Hematopoietic multipotent progenitor cell treated with erythropoietin and hydrocortisone succinate and interleukin-3 and kit ligand, for 8 days (in vitro differentiated cells): ENCODE results near the gene COL6A6.

Experiments used
- DNase-seq: peaks from one replicate; pipeline ENCODE4 v3.0.0-alpha.2; 2015

The COL6A6 gene, protein sequence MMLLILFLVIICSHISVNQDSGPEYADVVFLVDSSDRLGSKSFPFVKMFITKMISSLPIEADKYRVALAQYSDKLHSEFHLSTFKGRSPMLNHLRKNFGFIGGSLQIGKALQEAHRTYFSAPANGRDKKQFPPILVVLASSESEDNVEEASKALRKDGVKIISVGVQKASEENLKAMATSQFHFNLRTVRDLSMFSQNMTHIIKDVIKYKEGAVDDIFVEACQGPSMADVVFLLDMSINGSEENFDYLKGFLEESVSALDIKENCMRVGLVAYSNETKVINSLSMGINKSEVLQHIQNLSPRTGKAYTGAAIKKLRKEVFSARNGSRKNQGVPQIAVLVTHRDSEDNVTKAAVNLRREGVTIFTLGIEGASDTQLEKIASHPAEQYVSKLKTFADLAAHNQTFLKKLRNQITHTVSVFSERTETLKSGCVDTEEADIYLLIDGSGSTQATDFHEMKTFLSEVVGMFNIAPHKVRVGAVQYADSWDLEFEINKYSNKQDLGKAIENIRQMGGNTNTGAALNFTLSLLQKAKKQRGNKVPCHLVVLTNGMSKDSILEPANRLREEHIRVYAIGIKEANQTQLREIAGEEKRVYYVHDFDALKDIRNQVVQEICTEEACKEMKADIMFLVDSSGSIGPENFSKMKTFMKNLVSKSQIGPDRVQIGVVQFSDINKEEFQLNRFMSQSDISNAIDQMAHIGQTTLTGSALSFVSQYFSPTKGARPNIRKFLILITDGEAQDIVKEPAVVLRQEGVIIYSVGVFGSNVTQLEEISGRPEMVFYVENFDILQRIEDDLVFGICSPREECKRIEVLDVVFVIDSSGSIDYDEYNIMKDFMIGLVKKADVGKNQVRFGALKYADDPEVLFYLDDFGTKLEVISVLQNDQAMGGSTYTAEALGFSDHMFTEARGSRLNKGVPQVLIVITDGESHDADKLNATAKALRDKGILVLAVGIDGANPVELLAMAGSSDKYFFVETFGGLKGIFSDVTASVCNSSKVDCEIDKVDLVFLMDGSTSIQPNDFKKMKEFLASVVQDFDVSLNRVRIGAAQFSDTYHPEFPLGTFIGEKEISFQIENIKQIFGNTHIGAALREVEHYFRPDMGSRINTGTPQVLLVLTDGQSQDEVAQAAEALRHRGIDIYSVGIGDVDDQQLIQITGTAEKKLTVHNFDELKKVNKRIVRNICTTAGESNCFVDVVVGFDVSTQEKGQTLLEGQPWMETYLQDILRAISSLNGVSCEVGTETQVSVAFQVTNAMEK (N-terminal part only)

DNA sequence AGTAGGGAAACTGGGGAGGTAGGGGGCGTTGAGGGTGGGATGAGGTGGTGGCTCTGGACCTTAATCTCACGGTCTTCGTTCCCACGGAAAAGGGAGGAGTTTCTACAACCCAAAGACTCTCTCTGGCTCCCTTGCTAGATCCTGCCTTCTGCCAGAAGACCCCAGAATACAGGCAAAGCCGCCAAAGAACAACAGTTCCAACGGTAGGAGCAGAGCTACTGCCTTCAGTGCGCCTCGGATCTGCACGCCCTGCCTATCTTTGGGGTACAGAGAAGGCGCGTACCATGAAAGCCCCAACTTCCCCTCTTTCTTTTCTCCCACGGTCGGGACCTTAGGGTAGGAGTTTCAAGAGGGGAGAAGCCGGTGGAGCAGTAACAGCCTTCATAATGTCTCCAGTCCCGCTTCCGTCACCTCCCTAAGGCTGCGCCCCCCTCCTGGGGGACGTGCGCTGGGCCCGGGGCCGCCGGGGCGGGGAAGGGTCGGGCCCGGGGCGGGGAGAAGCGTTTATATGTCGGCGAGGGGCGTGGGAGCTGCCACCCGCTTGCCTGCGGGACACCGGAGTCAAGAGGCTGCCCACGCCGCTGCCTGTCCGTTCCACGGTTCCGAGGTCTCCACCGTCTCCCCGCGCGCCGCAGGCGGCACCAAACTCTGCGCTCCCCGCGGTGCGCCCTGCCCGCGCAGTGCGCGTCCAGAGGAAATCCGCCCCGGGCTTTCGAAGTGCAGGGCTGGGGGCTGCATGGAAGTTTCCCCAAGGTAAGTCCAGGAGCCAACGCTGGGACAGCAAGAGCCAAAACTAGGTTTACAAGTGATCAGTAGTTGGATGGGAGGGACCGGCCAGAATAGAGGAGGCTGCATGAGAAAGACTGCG, at the start of gene COL6A6:
Gene COL6A6, plus strand, starts transcription at position 533 of the 868 bp plus-strand sequence. CDS start 43,188 bp downstream, outside the sequence.
- no peak for DNase-seq

DNA sequence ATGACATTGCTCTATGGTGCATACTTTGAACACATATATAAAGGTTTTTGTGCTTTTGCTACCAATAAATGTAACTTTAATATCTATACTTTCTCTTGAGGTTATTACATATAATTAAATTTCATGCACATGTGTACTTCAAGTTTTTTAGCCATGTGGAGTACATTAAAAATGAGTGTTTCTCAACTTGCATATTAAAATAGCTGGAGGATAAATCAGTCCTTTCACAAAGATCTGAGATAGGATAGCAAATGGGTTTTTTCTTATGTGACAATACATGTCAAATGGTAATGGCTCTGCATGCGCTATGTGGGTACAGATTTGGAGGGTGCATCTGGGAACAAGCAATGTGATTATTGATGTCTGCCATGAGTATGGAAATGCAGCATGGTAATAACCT, 48.7 kb upstream of the COL6A6 start:
- no peak for DNase-seq

DNA sequence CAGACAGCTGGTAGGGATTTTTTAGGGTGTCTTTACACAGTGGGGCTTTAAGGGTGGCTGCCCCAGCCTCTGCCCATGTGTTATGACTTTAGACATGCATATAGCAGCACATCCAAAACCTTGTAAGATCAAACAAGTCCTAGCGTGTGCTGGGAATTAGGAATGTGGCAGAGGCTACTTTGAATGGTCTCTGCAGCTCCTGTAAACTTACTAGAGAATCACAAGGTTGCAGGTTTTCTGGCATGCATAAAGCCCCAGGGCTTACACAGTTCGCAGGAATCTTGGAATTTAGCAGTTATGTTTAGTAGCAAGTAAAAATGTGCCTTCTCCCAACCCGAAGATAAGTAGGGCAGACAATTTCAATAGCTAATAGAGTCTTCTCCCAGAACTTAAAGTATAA, 46.9 kb upstream of the COL6A6 start:
- DNase-seq: no peak

GRCh38 chr3:130473416-130473815, 43.6 kb upstream of the COL6A6 start:
- DNase-seq: no peak

DNA sequence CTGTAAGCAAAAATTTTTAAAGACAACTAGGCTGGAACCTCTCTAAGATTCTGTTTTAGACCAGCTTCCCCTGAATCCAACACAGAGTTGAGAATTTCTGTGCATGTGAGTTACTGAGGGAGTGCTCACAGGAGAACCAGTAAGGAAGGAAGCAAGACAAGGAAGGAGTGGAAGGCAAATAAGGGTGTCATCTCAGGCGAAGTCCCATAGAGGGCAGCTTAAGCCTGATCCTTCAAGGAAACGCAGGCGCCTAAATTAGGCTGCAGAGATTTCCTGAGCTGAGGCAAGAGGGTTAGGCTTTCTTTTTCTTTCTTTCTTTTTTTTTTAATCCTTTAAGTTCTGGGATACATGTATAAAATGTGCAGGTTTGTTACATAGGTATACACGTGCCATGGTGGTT, 36.2 kb upstream of the COL6A6 start:
- DNase-seq: peak; percentile 31

GRCh38 chr3:130488288-130488687, 28.7 kb upstream of the COL6A6 start:
- no peak for DNase-seq

DNA sequence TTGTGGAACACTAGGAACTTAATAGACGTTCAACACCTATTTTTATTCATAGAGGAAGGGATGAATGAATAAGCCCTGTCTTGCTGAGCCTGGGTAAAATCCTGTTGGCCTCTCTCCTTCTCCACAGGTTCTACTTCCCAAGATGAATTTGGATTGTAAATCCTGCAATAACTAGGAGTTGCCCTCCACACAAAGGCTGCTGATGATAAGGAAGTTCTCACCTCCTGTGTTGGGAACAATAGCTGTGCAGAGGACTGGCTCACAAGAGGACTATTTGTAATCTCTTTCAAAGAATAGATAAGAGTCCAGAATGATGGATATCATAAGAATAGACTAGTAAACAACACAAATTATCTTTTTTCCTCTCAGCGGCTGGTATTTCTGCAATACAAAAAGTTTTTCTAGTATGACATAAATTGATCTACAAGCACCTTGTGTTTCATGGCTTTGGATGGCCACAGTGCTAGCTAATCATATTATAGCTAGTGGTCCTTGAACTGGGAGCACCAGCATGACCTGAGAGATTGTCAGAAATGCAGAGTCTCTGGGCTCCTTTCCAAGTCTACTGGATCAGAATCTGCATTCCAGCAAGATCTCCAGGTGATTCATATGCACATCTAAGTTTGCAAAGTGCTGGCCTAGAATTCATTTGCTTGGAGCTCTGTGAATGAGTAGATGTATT, 28.1 kb upstream of the COL6A6 start:
- no peak for DNase-seq

GRCh38 chr3:130490241-130490640, 26.7 kb upstream of the COL6A6 start:
- DNase-seq: no peak

DNA sequence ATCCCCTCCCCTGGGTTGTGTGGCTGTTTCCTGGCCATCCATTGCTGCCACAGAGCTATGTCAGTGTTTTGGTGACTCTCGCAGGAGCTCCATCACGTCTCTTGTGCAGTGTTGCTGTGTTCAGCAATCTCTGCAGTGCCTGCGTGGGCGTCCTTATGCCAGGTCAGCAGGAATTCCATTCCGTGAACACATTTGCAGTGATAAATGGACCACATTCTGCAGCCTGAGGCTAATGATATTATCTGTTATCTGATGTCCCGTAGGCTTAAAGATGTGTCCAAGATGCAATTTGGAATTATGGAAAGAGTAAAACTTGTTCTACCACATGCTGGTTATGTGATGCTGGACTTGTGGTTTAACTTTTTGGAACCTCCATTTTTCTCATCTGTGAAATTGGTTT, 25.5 kb upstream of the COL6A6 start:
- DNase-seq: no peak

DNA sequence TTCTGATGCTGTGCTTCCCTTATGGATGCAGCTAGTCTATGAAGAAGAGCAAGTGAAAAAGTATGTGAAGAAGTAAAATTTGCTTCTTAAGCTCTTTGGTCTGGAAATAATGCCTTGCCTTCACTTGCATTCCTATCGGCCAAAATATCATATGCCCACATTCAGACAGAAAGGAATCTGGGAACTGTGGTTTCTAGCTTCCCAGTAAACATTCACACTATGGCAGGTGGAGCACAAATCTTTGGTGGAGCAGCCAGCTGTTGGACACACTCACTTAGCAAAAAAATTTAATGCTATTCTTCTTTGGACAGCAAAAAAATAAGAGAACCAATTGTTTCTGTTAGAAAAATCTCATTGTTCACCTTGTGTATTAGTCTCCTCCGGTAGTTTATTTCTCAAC, 12.3 kb upstream of the COL6A6 start:
- DNase-seq: no peak

- DNase-seq: no peak
Measured at GRCh38 chr3:130506031-130506430, 10.9 kb upstream of the COL6A6 start.

DNA sequence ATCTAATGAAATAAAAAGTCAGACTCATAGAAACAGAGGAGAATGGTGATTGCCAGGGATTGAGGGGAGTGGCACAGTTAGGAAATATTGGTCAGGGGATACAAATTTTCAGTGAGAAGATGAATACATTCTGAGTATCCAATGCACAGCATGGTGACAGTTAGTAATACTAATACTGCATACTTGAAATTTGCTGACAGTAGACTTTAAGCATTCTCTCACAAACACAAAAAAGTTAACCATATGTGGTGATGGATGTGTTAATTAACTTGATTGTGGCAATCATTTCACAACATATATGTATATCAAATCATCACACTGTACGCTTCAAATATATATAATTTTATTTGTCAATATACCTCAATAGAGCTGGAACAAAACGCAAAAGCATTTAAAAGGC, 9.2 kb upstream of the COL6A6 start:
- no peak for DNase-seq

DNA sequence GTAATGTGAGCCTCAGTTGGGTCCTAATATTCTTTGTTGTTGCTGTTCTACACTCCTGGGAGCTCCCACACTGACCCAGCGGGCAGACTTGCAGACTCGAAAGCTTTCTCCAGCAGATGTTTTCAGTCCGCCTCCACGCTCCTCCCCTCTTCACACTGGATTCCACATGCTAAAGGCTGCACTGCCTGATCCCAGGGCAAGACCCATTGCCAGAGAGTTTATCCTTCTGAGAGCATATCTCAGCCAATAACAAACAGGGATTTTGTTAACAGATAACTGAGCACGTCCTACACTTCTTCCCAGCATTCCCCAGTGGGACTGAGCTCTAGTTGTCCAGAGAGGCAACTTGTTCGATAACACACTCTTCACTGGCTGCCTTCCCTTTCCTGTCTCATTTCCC, 8.0 kb upstream of the COL6A6 start:
- no peak for DNase-seq

DNA sequence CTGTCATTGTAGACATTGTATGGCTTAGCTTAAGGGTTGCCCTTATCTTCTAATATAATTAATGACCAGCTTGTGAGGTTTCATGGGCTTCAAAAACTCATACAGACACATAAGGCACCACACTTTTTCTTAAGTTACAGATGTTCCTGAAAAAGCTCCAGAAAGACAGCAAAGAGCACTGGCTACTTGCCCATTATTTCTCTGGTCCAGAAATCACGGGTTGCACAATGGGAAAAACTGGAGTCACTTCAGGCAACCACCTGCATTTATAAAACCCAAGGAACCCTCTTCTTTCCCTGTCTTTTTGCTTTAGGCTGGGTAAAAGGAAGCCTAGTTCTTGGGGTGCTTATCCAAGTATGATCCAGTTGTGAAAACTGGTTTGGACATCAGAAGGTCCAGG, 2.3 kb upstream of the COL6A6 start:
- no peak for DNase-seq

DNA sequence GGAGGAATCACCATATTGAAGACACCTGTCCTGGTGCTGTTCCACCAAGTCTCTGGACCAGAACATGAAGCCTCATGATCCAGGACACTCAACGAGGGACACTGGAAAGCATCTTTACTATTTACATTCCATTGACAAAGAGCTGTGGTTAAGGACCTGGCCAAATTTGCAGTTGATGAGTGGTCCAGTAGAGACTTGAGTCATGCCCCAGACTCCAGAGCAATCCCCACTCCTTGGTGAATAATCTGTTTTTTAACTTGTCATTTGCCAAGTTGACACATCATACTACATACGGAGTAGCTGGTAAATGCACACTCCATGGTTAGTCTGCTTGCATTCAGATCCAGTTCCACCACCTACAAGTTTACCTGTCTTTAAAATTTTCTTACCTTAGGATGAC, 1.2 kb upstream of the COL6A6 start:
- DNase-seq: no peak

GRCh38 chr3:130517602-130518001, 625 bp downstream of the COL6A6 start:
- no peak for DNase-seq

- DNase-seq: no peak
Measured at GRCh38 chr3:130519754-130520153, 2.8 kb downstream of the COL6A6 start.

DNA sequence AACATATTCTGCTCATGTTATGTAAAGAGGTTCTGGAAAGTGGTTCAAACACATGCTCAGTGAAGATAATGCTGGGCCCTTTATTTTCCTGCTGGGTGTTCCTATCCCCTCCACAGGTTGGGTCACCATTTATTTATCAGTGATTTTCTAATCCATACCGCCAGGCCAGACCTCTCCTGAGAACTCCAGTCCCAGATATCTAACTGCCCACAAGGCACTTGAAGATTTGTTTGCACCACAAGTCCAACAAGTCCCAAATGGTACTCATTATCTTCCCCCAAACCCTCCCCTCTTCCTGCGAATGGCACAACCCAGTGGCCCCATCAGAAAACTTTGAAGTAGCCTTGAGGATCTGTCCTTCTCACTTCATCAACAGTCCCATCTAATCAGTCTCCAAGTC, 5.4 kb downstream of the COL6A6 start:
- DNase-seq: no peak

DNA sequence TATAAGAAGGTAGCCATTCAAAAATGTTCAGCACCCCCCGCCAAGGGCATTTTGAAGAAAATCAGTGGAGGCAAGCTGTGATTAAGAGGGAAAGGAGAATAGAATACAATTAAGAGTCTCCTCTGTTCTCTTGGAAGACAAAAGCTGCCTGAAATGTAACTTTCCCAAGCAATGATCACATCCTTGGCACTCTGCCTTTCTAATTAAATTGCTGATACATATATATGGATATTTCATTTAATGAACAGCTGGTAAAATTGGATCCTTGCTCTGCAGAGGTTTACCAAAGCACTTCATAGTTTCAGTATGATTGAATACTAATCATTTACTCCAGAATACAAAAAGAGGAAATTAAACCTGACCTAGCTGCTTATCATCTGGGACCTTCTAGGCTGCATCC, 10.4 kb downstream of the COL6A6 start:
- no peak for DNase-seq

GRCh38 chr3:130528120-130528519, 11.1 kb downstream of the COL6A6 start:
- no peak for DNase-seq

GRCh38 chr3:130529486-130530215, 12.7 kb downstream of the COL6A6 start:
- DNase-seq: no peak
